Psoas muscle (tissue), 8 donors: Measurements from ENCODE around the gene PAX8. TPM values are rescaled to one million over a fixed set of nuclear protein-coding genes. Genes with fewer than 3 reads are reported as not detected.

Experiments used
- ATAC-seq, 4 donors: fragments of 200-7000 bp; cut with Tn5 transposase; one replicate each; pipeline ENCODE4 v1.9.1; 2020; ENCODE audit warnings: moderate library complexity in 3 of 4, mild to moderate bottlenecking in 2 of 4
- DNase-seq, 2 donors: peaks; one replicate each; pipeline ENCODE4 v3.0.0-alpha.2; 2020
- H3K27ac ChIP-seq: fragments of 200-600 bp; one replicate; pipeline ENCODE4 v1.8.0; 2022
- H3K27me3 ChIP-seq, 3 donors: fragments of 200-600 bp in 1 of 3; one replicate each; pipeline versions ENCODE4 v1.6.1 to v1.8.0; 2013 to 2022; ENCODE audit warnings: low read length in 2 of 3, mild to moderate bottlenecking in 2 of 3, moderate library complexity in 1 of 3; ENCODE audit not compliant: insufficient read depth in 3 of 3
- H3K36me3 ChIP-seq, 2 donors: fragments of 200-600 bp in 1 of 2; one replicate each; pipeline versions ENCODE4 v1.6.1 to v1.8.0; 2013 to 2022; ENCODE audit warnings: low read depth in 1 of 2, mild to moderate bottlenecking in 1 of 2, moderate library complexity in 1 of 2; ENCODE audit not compliant: insufficient read depth in 1 of 2
- H3K4me1 ChIP-seq: fragments of 200-600 bp; one replicate; pipeline ENCODE4 v1.8.0; 2022
- H3K4me3 ChIP-seq: fragments of 200-600 bp; one replicate; pipeline ENCODE4 v1.8.0; 2022; ENCODE audit warnings: mild to moderate bottlenecking
- H3K9me3 ChIP-seq: fragments of 200-600 bp; one replicate; pipeline ENCODE4 v1.8.0; 2022
- WGBS, 3 donors: extraction: QIAGEN DNeasy Blood & Tissue Kit; methylation state at CpG; one replicate each; pipeline versions ENCODE4 v1.1.6 to v1.1.7; 2013; 5-methylcytosine and 5-hydroxymethylcytosine counted together
- intact Hi-C, 2 donors: fragments of 100-400 bp; cut with DNase I; formaldehyde crosslinking; loops; one replicate each; pipeline versions ENCODE4 v1.11.0 to v1.14.2; 2022
- polyA plus RNA-seq, 3 donors: library from polyadenylated mRNA; stranded (reverse); fragments of 200-250 nt; gene quantifications; one replicate each; pipeline ENCODE4 v1.2.3, GENCODE V29; 2013
- total RNA-seq, 4 donors: library from RNA; stranded (reverse); fragmentation: NEBNext Ultra II Directional in 2 of 4; extraction: Animal tissue kit (Norgen Biotek cat#: 25700) in 2 of 4; gene quantifications; one replicate each; pipeline versions ENCODE4 v1.2.1 to v1.2.4, GENCODE V29; 2021 to 2023
- TF ChIP-seq, protein P1 (sequence below): fragments of 200-600 bp; IDR thresholded peaks from one replicate; pipeline ENCODE4 v1.8.0; 2022; ENCODE audit warnings: antibody characterized with exemption
- donor health status: healthy with polysubstance abuse.
- donor health status: DM: no; HTN: no; CAD: no; lungs with moderate emphysema.
- donor health status: Bipolar disorder and iron deficiency.
- donor health status: healthy.
- donor health status: DM: yes; HTN: yes; CAD: no.
- donor health status: DM: no; HTN: no; CAD: no.
- donor health status: DM: no; HTN: no; CAD: no.
- donor health status: DM: yes; HTN: yes; CAD: no.

The PAX8 gene
- total and polyA plus RNA-seq, 7 donors: 0.12 to 3.1 (median 0.35) TPM; not detected in 1

DNA sequence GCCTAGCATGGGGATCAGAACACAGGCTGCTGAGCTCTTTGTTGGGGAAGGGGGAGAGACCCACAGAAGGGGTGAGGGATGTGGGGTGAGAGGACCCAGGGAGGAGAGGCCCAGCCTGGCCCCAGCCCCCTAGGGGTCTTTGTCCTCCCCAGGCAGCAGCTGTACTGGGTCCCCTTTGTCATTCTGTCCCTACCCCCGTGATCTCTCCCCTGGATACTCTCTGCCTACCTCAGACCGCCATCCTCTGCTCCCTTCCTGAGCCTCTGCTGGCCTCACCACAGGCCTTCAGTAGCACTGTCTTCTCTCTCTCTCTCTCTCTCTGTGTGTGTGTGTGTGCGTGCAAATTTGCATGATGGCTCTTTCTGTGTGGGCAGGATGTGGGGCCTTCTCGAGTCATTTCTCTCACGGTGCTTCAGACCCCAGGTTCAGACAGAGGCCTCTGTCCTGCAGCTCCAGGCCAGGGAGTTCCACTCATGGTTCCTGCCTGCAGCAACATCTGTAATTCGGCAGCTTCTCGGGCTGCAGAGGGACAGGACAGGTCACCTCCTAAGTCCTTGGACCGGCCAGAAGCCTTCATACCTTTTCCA, 103.6 kb downstream of the PAX8 start:
- ATAC-seq: no peak
- no peak overlapping the region for H3K4me3 ChIP-seq
- intact Hi-C loops: no loop called here

DNA sequence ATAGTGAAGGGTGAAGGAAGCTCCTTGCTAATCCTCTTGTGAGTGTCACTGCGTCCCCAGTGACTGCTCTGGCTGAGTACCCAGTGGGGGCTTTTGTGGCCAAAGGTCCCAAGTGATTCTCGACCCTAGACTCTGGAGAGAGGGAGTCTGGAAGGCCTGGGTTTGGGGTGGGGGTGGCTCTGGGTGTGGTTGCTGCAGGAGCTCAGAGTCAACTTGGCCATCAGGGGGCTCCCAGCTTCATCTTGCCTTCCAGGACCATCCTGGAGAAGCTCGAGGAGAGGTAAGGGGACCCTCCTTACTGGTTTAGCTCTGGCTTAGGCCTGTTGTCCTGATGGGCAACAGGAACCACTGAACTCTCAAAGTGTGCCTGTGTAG, 104.4 kb downstream of the PAX8 start:
- H3K27me3 ChIP-seq: no peaks in the 10 kb centered on the region
- ATAC-seq (no peak), DNase-seq (no peak)
- 70 to 87% (median 84%) methylated on average over 3 of the region's 3 CpGs for WGBS, 3 donors
- TF ChIP-seq, protein P1, sequence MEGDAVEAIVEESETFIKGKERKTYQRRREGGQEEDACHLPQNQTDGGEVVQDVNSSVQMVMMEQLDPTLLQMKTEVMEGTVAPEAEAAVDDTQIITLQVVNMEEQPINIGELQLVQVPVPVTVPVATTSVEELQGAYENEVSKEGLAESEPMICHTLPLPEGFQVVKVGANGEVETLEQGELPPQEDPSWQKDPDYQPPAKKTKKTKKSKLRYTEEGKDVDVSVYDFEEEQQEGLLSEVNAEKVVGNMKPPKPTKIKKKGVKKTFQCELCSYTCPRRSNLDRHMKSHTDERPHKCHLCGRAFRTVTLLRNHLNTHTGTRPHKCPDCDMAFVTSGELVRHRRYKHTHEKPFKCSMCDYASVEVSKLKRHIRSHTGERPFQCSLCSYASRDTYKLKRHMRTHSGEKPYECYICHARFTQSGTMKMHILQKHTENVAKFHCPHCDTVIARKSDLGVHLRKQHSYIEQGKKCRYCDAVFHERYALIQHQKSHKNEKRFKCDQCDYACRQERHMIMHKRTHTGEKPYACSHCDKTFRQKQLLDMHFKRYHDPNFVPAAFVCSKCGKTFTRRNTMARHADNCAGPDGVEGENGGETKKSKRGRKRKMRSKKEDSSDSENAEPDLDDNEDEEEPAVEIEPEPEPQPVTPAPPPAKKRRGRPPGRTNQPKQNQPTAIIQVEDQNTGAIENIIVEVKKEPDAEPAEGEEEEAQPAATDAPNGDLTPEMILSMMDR: no peak
- intact Hi-C loops: no loop called here
- no peak overlapping the region for H3K27ac ChIP-seq
- peak overlapping the region; percentile 22 for H3K4me3 ChIP-seq
- no peaks in the 10 kb centered on the region for H3K4me1 ChIP-seq
- H3K36me3 ChIP-seq: no peaks in the 10 kb centered on the region
- H3K9me3 ChIP-seq: no peaks in the 10 kb centered on the region

More for the DNA sequence above, 103.6 kb downstream of the PAX8 start:
- Histone ChIP-seq H3K27me3 (no peaks in the 10 kb centered on the region), H3K27ac (no peak overlapping the region), H3K9me3 (no peaks in the 10 kb centered on the region), H3K36me3 (no peaks in the 10 kb centered on the region), H3K4me1 (no peaks in the 10 kb centered on the region)
- DNase-seq: no peak
- TF ChIP-seq, protein P1: no peak
- WGBS, 3 donors: 56 to 66% (median 65%) methylated on average over 8 of the region's 8 CpGs

DNA sequence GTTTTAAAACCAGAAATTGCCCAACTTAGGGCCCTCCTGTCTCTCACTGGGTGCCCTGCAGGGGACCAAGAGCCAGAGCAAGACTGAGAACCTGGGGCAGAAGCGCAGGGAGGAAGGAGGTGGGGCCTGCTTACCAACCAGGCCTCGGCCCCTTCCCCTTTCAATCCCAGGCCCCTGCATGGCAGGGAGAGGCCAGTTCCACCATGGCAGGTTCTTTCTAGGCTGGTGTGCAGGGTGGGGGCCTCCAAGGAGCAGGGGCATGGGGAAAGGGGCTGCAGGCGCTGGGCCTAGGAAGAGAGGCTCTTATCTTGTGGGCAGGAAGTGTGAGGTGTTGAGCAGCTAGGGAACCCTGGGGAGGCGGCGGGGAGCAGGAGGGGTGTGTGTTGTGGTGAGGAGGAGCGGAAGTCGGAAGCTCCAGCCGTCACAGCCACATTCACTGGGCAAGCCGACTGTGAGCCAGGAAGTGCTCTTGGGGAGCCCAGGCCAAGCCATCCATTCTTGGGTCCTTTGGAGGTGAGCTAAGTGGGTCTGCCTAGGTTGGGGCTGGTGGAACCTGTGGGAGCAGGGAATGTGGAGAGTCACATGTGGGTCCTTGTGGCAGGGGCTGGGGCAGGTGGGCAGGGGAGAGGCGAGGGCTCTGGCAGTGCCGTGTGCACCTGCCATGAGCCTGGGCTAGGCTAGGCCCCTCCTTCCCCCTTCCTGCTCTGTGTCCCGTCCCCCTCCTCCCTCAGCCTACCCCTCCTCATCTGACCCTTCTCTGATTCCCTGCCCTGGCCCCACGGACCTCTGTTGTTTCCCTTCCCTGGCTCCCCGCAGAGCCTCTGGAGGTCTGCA, 105.0 kb downstream of the PAX8 start, which contains the start of gene PSD4:
TSS of gene PSD4 (plus strand) at position 430 of the 834 bp plus-strand sequence. CDS start 8,486 bp downstream, outside the sequence.
- intact Hi-C loops: no loop called here
- TF ChIP-seq, protein P1: no peak
- peak within 1 kb of the TSS; percentile 22 for H3K4me3 ChIP-seq

DNA sequence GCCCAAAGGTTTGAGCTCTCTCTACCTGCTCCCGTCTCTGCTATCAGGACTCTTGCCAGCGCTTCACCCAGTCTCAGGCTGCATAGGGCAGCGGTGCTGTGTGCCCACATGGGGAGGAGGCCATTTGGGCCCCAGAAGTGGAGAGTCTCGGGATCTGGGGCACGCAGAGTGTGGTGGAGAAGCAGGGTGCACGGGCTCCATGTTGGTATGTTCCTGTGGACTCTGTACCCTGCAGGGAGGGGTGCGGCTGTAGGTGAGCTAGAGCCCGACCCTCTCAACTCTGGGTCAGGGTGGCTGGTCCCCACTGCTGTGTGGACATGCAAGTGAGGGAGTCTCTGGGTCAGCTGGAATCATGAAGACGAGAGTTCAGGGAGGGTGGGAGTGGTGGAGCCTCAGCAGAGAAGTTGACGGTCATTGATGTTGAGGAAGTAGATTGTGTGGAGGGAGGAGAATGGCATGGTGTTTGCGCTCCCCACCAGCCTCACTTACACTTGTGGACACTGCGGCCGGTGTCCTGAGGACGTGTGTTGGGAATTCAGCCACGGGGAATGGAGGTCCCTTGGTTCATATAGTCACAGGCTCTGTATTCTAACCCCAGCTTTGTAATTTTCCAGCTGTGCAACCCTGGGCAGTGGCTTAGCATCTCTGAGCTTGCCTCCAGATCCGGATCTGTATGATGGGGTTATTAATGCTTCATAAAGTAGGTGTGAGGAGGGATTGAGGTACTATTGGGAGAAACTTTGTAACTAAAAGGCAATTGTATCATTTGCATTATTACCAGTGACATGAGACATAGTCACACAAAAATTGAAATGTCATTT, 105.8 kb downstream of the PAX8 start:
- H3K36me3 ChIP-seq: no peaks in the 10 kb centered on the region
- H3K9me3 ChIP-seq: no peaks in the 10 kb centered on the region
- H3K4me1 ChIP-seq: no peaks in the 10 kb centered on the region
- intact Hi-C loops: no loop called here
- H3K27ac ChIP-seq: no peak overlapping the region
- no peak overlapping the region for H3K4me3 ChIP-seq
- ATAC-seq (no peak), DNase-seq (no peak)
- no peaks in the 10 kb centered on the region for H3K27me3 ChIP-seq
- TF ChIP-seq, protein P1: no peak
- WGBS, 3 donors: 89 to 95% (median 92%) methylated on average over 16 of the region's 16 CpGs

More for the DNA sequence above, 105.0 kb downstream of the PAX8 start, which contains the start of gene PSD4:
- DNase-seq: peak; percentile 44 to 74
- Histone ChIP-seq H3K9me3 (no peaks in the 10 kb centered on the region), H3K27me3 (no peaks in the 10 kb centered on the region), H3K4me1 (no peaks in the 10 kb centered on the region), H3K36me3 (no peaks in the 10 kb centered on the region), H3K27ac (no peak within 1 kb of the TSS)
- 73 to 76% (median 74%) methylated on average over 11 to 14 of the region's 14 CpGs for WGBS, 3 donors
- peak in 1 of 4 donors; percentile 54 for ATAC-seq
